ENCODE results near the gene DLGAP1. TPM values are rescaled to one million over a fixed set of nuclear protein-coding genes. Genes with fewer than 3 reads are reported as not detected.
A peak's percentile ranks its signal among the peaks of the same experiment; 100 is the strongest.

DLGAP1 gene
- total and polyA plus RNA-seq, 10 of the 15 experiments (the other 5 are each of a cell fraction or from before 2014, with no cell fraction given) = 0.23 to 27.6 (median 1.9) TPM

DNA sequence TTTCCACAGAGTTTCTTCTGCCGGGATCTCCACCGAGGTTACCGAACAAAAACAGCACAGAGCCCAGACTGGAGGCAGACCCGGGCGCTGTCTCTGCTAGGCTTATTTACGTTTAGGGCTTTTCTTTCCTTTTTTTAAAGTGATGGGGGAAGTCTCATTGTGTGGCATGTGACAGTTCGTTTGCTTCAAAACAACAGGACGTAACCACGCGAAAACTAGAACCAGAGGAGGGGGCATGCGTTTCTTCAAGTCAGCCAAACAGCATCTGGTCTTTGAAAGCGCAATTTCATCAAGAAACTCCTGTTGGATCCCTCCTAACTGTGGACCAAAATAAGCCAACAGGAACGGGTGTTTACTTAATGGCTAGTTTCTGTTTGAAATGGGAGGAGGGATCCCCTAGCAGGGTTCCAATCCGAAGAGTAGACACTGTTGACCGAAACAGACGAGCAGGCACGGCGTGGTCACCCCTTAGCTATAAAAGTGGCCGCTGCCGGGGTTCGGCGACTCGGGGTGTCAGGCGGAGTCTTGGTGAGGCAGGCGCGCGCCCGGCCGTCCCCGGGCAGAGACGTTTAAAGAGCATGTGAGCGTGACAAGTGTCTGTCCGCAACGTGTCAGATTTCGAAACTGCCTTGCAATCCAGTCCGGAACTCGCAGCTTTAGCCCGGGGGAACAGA, 1006.1 kb downstream of the DLGAP1 start (continued):
- TF ChIP-seq BCL11A (IDR thresholded peaks at IDR 0.05; ENCODE audit: low read depth, low read length) (0 out of 2 replicates have a peak, but pooled peaks have one; percentile 15), MYB (IDR thresholded peaks at IDR 0.05; ENCODE audit: borderline replicate concordance, low read depth, low read length) (no peak), ATF7 (IDR thresholded peaks at IDR 0.05; ENCODE audit: low read depth) (peak; percentile 83), TBL1XR1 (IDR thresholded peaks at IDR 0.05; ENCODE audit: low read depth, low read length) (0 out of 2 replicates have a peak, but pooled peaks have one; percentile 18), ETV6 (conservative IDR thresholded peaks at IDR 0.05 in 1 of 2, IDR thresholded peaks at IDR 0.05 in 1 of 2; ENCODE audit: borderline replicate concordance in 1 of 2, low read depth in 1 of 2) (peak in 1 of 2 experiments; percentile 38; a peak in 1 of 4 replicates), MXI1 (IDR thresholded peaks at IDR 0.05; ENCODE audit: low read depth, low read length) (peak; percentile 89), TAF1 (IDR thresholded peaks at IDR 0.05; ENCODE audit: borderline replicate concordance, low read depth, low read length) (peak; percentile 58; the same call in 1 of the 2 replicates), POLR2AphosphoS5 (IDR thresholded peaks at IDR 0.05; ENCODE audit: low read length) (peak; percentile 79; the same call in 1 of the 2 replicates), CREB1 (IDR thresholded peaks at IDR 0.05; ENCODE audit: low read depth) (peak; percentile 67; the same call in 1 of the 2 replicates), JUNB (IDR thresholded peaks at IDR 0.05) (no peak), CBFB (IDR thresholded peaks at IDR 0.05; ENCODE audit: low read depth) (peak; percentile 23; the same call in 1 of the 2 replicates), CHD1 (IDR thresholded peaks at IDR 0.05; ENCODE audit: low read depth, low read length) (peak; percentile 79; the same call in 1 of the 2 replicates)
